ENCODE data around the gene ESYT1. TPM values are rescaled to one million over a fixed set of nuclear protein-coding genes. Genes with fewer than 3 reads are reported as not detected.

ESYT1 gene
- total RNA-seq, 1 experiment from 2014 or later = 111 TPM

DNA sequence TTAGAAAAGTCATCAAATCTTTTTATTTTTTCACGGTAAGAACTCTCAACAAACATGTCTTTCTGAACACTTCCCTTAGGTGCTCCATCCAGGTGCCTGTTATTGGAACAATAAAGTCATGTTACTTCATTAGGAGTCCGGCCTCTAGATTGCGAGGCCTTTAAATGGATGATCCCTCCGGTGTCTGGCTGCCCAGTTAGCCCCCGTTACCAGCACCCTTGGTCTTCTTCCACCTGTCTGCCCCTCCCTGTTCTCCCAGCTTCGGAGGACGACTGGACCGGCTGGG is 24.3 kb upstream of the ESYT1 start:
- Mint-ChIP-seq H3K36me3 (ENCODE audit: insufficient read depth in 1 of 3, low read depth in 3 of 3) (peaks cover 36 to 81% (median 64%) of the 10 kb centered on the region in 3 experiments), H3K27me3 (ENCODE audit: low read depth) (no peaks in the 10 kb centered on the region; the same call in 1 of the 2 replicates), H3K4me1 (peaks cover 22 to 27% of the 10 kb centered on the region in 2 experiments), H3K9me3 (peaks cover 0 to 3% of the 10 kb centered on the region in 2 experiments; a peak in 1 of 5 replicates), H3K4me3 (peak overlapping the region; percentile 95 to 100), H3K27ac (peak overlapping the region; percentile 95 to 99 (median 98))
- H3K14ac ChIP-seq (ENCODE audit: insufficient read depth, low read length) = no peak overlapping the region
- H2AFZ ChIP-seq (ENCODE audit: low read length) = no peak overlapping the region
- peaks cover 17% of the 10 kb centered on the region; the same call in 1 of the 2 replicates for H3K79me2 ChIP-seq (ENCODE audit: insufficient read depth, low read length)
- no peaks in the 10 kb centered on the region for H3K9me3 ChIP-seq (ENCODE audit: control insufficient read depth, low read depth, low read length)
- H3K4ac ChIP-seq (ENCODE audit: low read depth, low read length) = no peak overlapping the region
- H3K9ac ChIP-seq (ENCODE audit: extremely low read depth, insufficient read length, low read length) = peak overlapping the region; percentile 66
- H2BK5ac ChIP-seq (ENCODE audit: insufficient read length, low read length) = no peak overlapping the region
- H3K56ac ChIP-seq (ENCODE audit: insufficient read length, low read depth, low read length) = no peak overlapping the region
- no peak overlapping the region for H2BK20ac ChIP-seq (ENCODE audit: low read depth, low read length, poor library complexity, severe bottlenecking)
- WGBS (ENCODE audit: extremely low coverage, insufficient read length, low lambda C conversion rate) = no CpG with 5 or more reads among the region's 8 CpGs
- peak overlapping the region; percentile 42 for H3K4me2 ChIP-seq (ENCODE audit: insufficient read depth, insufficient read length, low read length)
- no peak overlapping the region for H3K27ac ChIP-seq (ENCODE audit: insufficient read length, low read depth, low read length)
- no peak overlapping the region for H2BK120ac ChIP-seq (ENCODE audit: low read depth, low read length, poor library complexity, severe bottlenecking)
- H3T11ph ChIP-seq (ENCODE audit: low read length) = no peak overlapping the region
- H4K5ac ChIP-seq (ENCODE audit: insufficient read length, low read depth, low read length) = no peak overlapping the region
- no peak for DNase-seq
- no peak overlapping the region for H4K91ac ChIP-seq (ENCODE audit: insufficient read length, low read depth, low read length)
- no peak overlapping the region for H2BK15ac ChIP-seq (ENCODE audit: low read depth, low read length)
- H3K23ac ChIP-seq (ENCODE audit: insufficient read length, low read depth, low read length) = no peak overlapping the region
- peaks cover 8% of the 10 kb centered on the region for H3K23me2 ChIP-seq (ENCODE audit: insufficient read length, low read depth, low read length, poor library complexity, severe bottlenecking)
- H3K79me1 ChIP-seq (ENCODE audit: insufficient read depth, low read depth, low read length, poor library complexity, severe bottlenecking) = no peaks in the 10 kb centered on the region
- H4K8ac ChIP-seq (replicated peaks; ENCODE audit: insufficient read length, low read depth, low read length) = no peak overlapping the region
- H4K20me1 ChIP-seq (ENCODE audit: control insufficient read depth, insufficient read depth, insufficient read length) = no peaks in the 10 kb centered on the region
- H3K4me1 ChIP-seq (ENCODE audit: insufficient read depth, low read length) = peaks cover 8% of the 10 kb centered on the region; the same call in 1 of the 2 replicates
- no peak overlapping the region for H2BK12ac ChIP-seq (ENCODE audit: insufficient read length, low read depth, low read length)
- TF ChIP-seq, protein P1, sequence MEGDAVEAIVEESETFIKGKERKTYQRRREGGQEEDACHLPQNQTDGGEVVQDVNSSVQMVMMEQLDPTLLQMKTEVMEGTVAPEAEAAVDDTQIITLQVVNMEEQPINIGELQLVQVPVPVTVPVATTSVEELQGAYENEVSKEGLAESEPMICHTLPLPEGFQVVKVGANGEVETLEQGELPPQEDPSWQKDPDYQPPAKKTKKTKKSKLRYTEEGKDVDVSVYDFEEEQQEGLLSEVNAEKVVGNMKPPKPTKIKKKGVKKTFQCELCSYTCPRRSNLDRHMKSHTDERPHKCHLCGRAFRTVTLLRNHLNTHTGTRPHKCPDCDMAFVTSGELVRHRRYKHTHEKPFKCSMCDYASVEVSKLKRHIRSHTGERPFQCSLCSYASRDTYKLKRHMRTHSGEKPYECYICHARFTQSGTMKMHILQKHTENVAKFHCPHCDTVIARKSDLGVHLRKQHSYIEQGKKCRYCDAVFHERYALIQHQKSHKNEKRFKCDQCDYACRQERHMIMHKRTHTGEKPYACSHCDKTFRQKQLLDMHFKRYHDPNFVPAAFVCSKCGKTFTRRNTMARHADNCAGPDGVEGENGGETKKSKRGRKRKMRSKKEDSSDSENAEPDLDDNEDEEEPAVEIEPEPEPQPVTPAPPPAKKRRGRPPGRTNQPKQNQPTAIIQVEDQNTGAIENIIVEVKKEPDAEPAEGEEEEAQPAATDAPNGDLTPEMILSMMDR (conservative IDR thresholded peaks at IDR 0.05) = no peak
- no peaks in the 10 kb centered on the region for H3K27me3 ChIP-seq (ENCODE audit: insufficient read depth, low read length)
- no peak overlapping the region for H2AK5ac ChIP-seq (ENCODE audit: insufficient read length, low read length)
- H3K18ac ChIP-seq (ENCODE audit: insufficient read length, low read depth, low read length) = no peak overlapping the region
